ENCODE data around the gene TUBB4B. TPM values are rescaled to one million over a fixed set of nuclear protein-coding genes. Genes with fewer than 3 reads are reported as not detected.

The TUBB4B gene
- 114 and 130 TPM in 2 replicates for total RNA-seq

GRCh38 chr9:137240841-137241489 is at the start of gene TUBB4B:
Gene TUBB4B, plus strand, starts transcription at chr9:137241287. Its CDS starts 74 bp downstream, at chr9:137241361.

GRCh38 chr9:137200311-137201204 is 40.5 kb upstream of the TUBB4B start, which contains the start of gene TPRN:
Gene TPRN, minus strand, starts transcription at chr9:137200741. Its CDS starts 30 bp downstream, at chr9:137200711.

GRCh38 chr9:137205126-137206069 is 35.7 kb upstream of the TUBB4B start, which contains the start of the genes NDOR1 and TMEM203:
Gene NDOR1, plus strand, starts transcription at chr9:137205700. Its CDS starts 78 bp downstream, at chr9:137205778.
Gene TMEM203, minus strand, starts transcription at chr9:137205648. Its CDS starts 234 bp downstream, at chr9:137205414.

GRCh38 chr9:137222190-137223077 is 18.7 kb upstream of the TUBB4B start, which contains the start of gene RNF208:
Gene RNF208, minus strand, starts transcription at chr9:137222240. Its CDS starts 1,028 bp downstream, at chr9:137221212.

GRCh38 chr9:137224830-137225694 is 16.0 kb upstream of the TUBB4B start, which contains the start of gene CYSRT1:
Gene CYSRT1, plus strand, starts transcription at chr9:137225174. Its CDS starts 448 bp downstream, at chr9:137225622.

GRCh38 chr9:137227054-137227852 is 13.8 kb upstream of the TUBB4B start, which contains the start of gene RNF224:
Gene RNF224, plus strand, starts transcription at chr9:137227502. Its CDS starts 834 bp downstream, at chr9:137228336.

GRCh38 chr9:137230705-137231371 is 10.2 kb upstream of the TUBB4B start, which contains the start of gene SLC34A3:
Gene SLC34A3, plus strand, starts transcription at chr9:137230901. Its CDS starts 802 bp downstream, at chr9:137231703.

GRCh38 chr9:137251194-137251461 is 10.0 kb downstream of the TUBB4B start, which contains the start of gene STPG3:
Gene STPG3, plus strand, starts transcription at chr9:137251286. Its CDS starts 1 bp downstream, at chr9:137251287.

GRCh38 chr9:137254624-137255447 is 13.7 kb downstream of the TUBB4B start, which contains the start of gene NELFB:
Gene NELFB, plus strand, starts transcription at chr9:137255327.

GRCh38 chr9:137277329-137278041 is 36.4 kb downstream of the TUBB4B start, which contains the start of gene TOR4A:
Gene TOR4A, plus strand, starts transcription at chr9:137277726. Its CDS starts 964 bp downstream, at chr9:137278690.

Other genes starting within 250 kb of the TUBB4B start
- gene PAXX, start 248.9 kb upstream of the TUBB4B start, total RNA-seq: 12.1 and 12.8 TPM in 2 replicates
- 16.0 and 16.6 TPM in 2 replicates for gene CLIC3, start 244.7 kb upstream of the TUBB4B start, total RNA-seq
- gene ABCA2, start 213.1 kb upstream of the TUBB4B start, total RNA-seq: 16.3 and 17.5 TPM in 2 replicates
- gene FUT7, start 209.2 kb upstream of the TUBB4B start, total RNA-seq: not detected in 2 replicates
- gene NPDC1, start 195.1 kb upstream of the TUBB4B start, total RNA-seq: 20.0 and 20.1 TPM in 2 replicates
- gene ENTPD2, start 187.2 kb upstream of the TUBB4B start, total RNA-seq: not detected in 2 replicates
- gene SAPCD2, start 170.7 kb upstream of the TUBB4B start, total RNA-seq: 2.9 and 4.0 TPM in 2 replicates
- gene UAP1L1, start 163.8 kb upstream of the TUBB4B start, total RNA-seq: 15.6 and 22.1 TPM in 2 replicates
- 60.6 and 60.9 TPM in 2 replicates for gene MAN1B1, start 154.3 kb upstream of the TUBB4B start, total RNA-seq
- 66.0 and 68.3 TPM in 2 replicates for gene DPP7, start 126.6 kb upstream of the TUBB4B start, total RNA-seq
- under 0.01 TPM in 1 of 2 replicates, not detected in the other for gene GRIN1, start 102.1 kb upstream of the TUBB4B start, total RNA-seq
- not detected in 2 replicates for gene LRRC26, start 71.2 kb upstream of the TUBB4B start, total RNA-seq
- gene TMEM210, start 69.2 kb upstream of the TUBB4B start, total RNA-seq: not detected in 2 replicates
- gene ANAPC2, start 52.7 kb upstream of the TUBB4B start, total RNA-seq: 21.9 and 24.7 TPM in 2 replicates
- gene SSNA1, start 52.6 kb upstream of the TUBB4B start, total RNA-seq: 41.7 and 44.6 TPM in 2 replicates
- 5.4 and 6.1 TPM in 2 replicates for gene TPRN, start 40.5 kb upstream of the TUBB4B start, total RNA-seq
- gene TMEM203, start 35.6 kb upstream of the TUBB4B start, total RNA-seq: 29.0 and 29.4 TPM in 2 replicates
- 4.0 and 4.1 TPM in 2 replicates for gene NDOR1, start 35.6 kb upstream of the TUBB4B start, total RNA-seq
- gene RNF208, start 19.0 kb upstream of the TUBB4B start, total RNA-seq: 0.39 TPM in 1 of 2 replicates, not detected in the other
- 0.52 and 0.76 TPM in 2 replicates for gene CYSRT1, start 16.1 kb upstream of the TUBB4B start, total RNA-seq
- gene RNF224, start 13.8 kb upstream of the TUBB4B start, total RNA-seq: not detected in 2 replicates
- not detected in 2 replicates for gene SLC34A3, start 10.4 kb upstream of the TUBB4B start, total RNA-seq
- gene STPG3, start 10.0 kb downstream of the TUBB4B start, total RNA-seq: not detected in 2 replicates
- gene NELFB, start 14.0 kb downstream of the TUBB4B start, total RNA-seq: 37.6 and 40.1 TPM in 2 replicates
- gene TOR4A, start 36.4 kb downstream of the TUBB4B start, total RNA-seq: 8.6 and 13.4 TPM in 2 replicates
- 0.13 and 0.22 TPM in 2 replicates for gene NRARP, start 61.0 kb downstream of the TUBB4B start, total RNA-seq
- 6.3 and 7.6 TPM in 2 replicates for gene EXD3, start 181.9 kb downstream of the TUBB4B start, total RNA-seq
- 0.39 and 0.65 TPM in 2 replicates for gene NOXA1, start 182.1 kb downstream of the TUBB4B start, total RNA-seq
- gene ENTPD8, start 200.1 kb downstream of the TUBB4B start, total RNA-seq: not detected in 2 replicates
- gene NSMF, start 218.0 kb downstream of the TUBB4B start, total RNA-seq: 22.7 and 27.0 TPM in 2 replicates